RWPE1 (cell line): Measurements from ENCODE around the gene WDFY1.

Experiments
- CTCF ChIA-PET: fragments of 350-600 bp; sonication (Branson Sonifier 250); formaldehyde crosslinking; extraction: SDS; loops from one replicate; lab custom pipeline; 2021; lab: Yijun Ruan, JAX
- POLR2A ChIA-PET: fragments of 400-600 bp; formaldehyde crosslinking; extraction: SDS; loops from one replicate; lab custom pipeline; 2020; ENCODE audit warnings: antibody characterized with exemption; ENCODE audit not compliant: low non-redundant PET; lab: Yijun Ruan, JAX
- DNase-seq: peaks from one replicate; pipeline ENCODE4 v3.0.0; 2012; ENCODE audit warnings: low spot score
- H3K27ac ChIP-seq: fragments of 450-650 bp; 2 replicates; pipeline ENCODE4 v1.5.1; 2017
- CTCF ChIP-seq: fragments of 450-650 bp; conservative IDR thresholded peaks from 2 replicates; pipeline ENCODE4 v1.5.1; 2017; ENCODE audit warnings: low read depth, mild to moderate bottlenecking

The WDFY1 gene

DNA sequence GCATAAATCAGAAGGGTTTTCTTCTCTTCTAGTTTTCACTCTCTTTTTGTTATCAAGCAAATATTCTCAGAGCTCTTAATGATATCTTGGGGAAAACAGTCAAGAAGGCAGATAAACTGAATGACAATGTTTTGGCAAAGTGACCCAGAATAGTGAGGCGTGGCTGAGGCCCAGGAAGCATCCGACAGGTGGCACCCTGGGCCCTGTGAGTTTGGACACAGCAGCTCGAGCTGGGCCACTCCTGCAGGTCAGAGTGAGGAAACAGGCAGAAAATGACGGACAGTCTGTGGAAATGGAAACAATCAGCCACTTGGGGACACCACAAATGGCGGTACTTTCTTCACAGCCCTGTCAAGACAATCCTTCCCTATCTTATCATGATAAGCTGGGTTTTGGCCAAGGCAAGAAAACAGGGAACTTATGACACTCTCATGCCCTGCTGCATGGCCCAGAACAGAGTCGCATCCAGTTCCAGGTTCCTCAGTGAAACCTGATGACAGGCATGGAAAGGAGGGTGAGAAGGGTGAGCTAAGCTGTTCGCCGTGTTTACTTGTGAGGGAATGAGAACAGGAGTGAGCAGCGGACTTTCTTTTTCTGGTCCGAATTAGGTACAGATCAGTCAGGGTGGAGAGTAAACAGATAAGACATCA is 44.2 kb upstream of the WDFY1 start:
- ChIA-PET POLR2A (no interaction called here), CTCF (interaction anchor here (0.5 to 1.9 kb wide), 3 partner anchors 12 to 400 kb away, joined by 3 to 9 read pairs (median 4); no protein-coding TSS in a partner anchor)
- peak overlapping the region; percentile 30; the same call in 1 of the 2 replicates for H3K27ac ChIP-seq
- no peak for DNase-seq
- no peak for TF ChIP-seq CTCF

DNA sequence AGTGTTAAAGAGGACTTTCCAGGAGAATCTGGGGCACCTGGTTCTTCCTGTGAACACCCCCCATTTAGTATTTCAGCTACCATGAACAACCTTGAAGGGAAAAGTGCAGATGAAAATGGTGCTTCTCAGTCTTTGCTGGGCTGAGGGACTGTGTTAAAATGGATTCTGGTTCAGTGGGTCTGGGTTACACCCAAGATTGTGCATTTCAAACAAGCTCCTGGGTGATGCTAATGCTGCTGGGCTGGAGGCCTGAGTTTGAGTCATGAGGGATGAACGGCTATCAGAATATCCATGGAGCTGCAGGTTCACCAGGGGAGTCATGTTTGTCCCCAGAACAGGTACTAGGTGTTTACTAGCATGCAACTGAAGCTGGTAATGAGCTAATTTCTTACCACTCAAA is 36.1 kb upstream of the WDFY1 start:
- ChIA-PET CTCF (interaction anchor here (0.7 to 1.5 kb wide), 2 partner anchors 11 to 303 kb away, joined by 3 to 6 read pairs; no protein-coding TSS in a partner anchor), POLR2A (no interaction called here)
- no peak for DNase-seq
- TF ChIP-seq CTCF, result no peak
- H3K27ac ChIP-seq, result no peak overlapping the region

DNA sequence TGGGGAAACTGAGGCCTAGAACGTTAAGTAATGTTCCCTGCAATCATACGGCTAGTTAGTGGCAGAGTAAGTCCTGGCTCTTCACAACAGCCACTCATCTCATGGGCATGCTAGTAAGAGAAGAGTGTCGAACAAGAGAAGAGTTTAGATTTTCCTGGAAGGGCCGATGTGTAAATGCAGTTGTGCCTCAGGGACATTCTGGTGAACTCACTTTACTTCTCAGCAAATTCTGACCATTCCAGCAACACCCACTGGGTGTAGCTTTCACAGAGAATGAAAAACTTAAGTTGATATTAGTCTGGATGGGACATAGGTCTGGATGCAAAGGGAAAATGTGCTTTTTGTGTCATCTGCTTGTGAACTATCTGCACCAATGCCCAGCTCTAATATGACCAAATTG is 35.7 kb upstream of the WDFY1 start:
- ChIA-PET POLR2A (no interaction called here), CTCF (interaction anchor here (1.5 kb wide), 1 partner anchor 304 kb away, joined by 6 read pairs; no protein-coding TSS in a partner anchor)
- TF ChIP-seq CTCF, result no peak
- no peak overlapping the region for H3K27ac ChIP-seq
- DNase-seq, result no peak

- CTCF ChIA-PET, result interaction anchor here (1.5 kb wide), 1 partner anchor 304 kb away, joined by 6 read pairs; no protein-coding TSS in a partner anchor
- H3K27ac ChIP-seq, result no peak overlapping the region
- DNase-seq, result no peak
- POLR2A ChIA-PET, result no interaction called here
- no peak for TF ChIP-seq CTCF
These were observed 35.2 kb upstream of the WDFY1 start for GRCh38 chr2:223980397-223980735.

- TF ChIP-seq CTCF, result no peak
These were observed 34.7 kb upstream of the WDFY1 start for GRCh38 chr2:223979730-223980396.

GRCh38 chr2:223978451-223978850 is 33.3 kb upstream of the WDFY1 start:
- POLR2A ChIA-PET, result no interaction called here
- no peak for DNase-seq
- TF ChIP-seq CTCF, result no peak
- CTCF ChIA-PET, result interaction anchor here (0.6 to 1.4 kb wide), 3 partner anchors 8 to 37 kb away, joined by 3 to 4 read pairs (median 3); no protein-coding TSS in a partner anchor
- H3K27ac ChIP-seq, result 0 out of 2 replicates have a peak overlapping the region, but pooled peaks have one; percentile 18

More at GRCh38 chr2:223979730-223980396, 34.7 kb upstream of the WDFY1 start:
- no peak overlapping the region for H3K27ac ChIP-seq
- ChIA-PET CTCF (interaction anchor here (1.1 to 1.5 kb wide), 2 partner anchors 10 to 305 kb away, joined by 3 to 6 read pairs; no protein-coding TSS in a partner anchor), POLR2A (no interaction called here)
- DNase-seq, result no peak
